DOHH2 (cell line): ENCODE results near the gene HECA.
"Not testable (repeated sequence)": the region's sequence is repeated elsewhere in the genome, so short reads cannot be mapped to it uniquely, and the experiment has no call there.

Source experiments
- H3F3A ChIP-seq: fragments of 200-600 bp; sonication (generic), shearing (Covaris generic); 2 replicates; pipeline ENCODE4 v1.6.0; 2016; ENCODE audit warnings: antibody characterized with exemption, mild to moderate bottlenecking; ENCODE audit not compliant: control insufficient read depth, insufficient read depth
- H3K27ac ChIP-seq: fragments of 200-600 bp; sonication (generic); 2 replicates; pipeline ENCODE4 v1.5.1; 2014; ENCODE audit warnings: low read depth, mild to moderate bottlenecking, low read length, moderate library complexity
- H3K27me3 ChIP-seq: fragments of 200-600 bp; sonication (generic); 2 replicates; pipeline ENCODE4 v1.6.1; 2014; ENCODE audit warnings: mild to moderate bottlenecking, low read length, mixed read lengths; ENCODE audit not compliant: control insufficient read depth
- H3K36me3 ChIP-seq: fragments of 200-600 bp; sonication (generic); 2 replicates; pipeline ENCODE4 v1.6.1; 2014; ENCODE audit warnings: mild to moderate bottlenecking, low read length, moderate library complexity, mixed read lengths; ENCODE audit not compliant: control insufficient read depth
- H3K4me1 ChIP-seq: fragments of 200-600 bp; sonication (generic); 2 replicates; pipeline ENCODE4 v1.6.1; 2014; ENCODE audit warnings: mild to moderate bottlenecking, low read length, mixed read lengths; ENCODE audit not compliant: control insufficient read depth
- H3K4me2 ChIP-seq: fragments of 200-600 bp; sonication (generic); 2 replicates; pipeline ENCODE4 v1.6.0; 2014; ENCODE audit warnings: mild to moderate bottlenecking, low read length, moderate library complexity
- H3K4me3 ChIP-seq: fragments of 200-600 bp; sonication (generic); 2 replicates; pipeline ENCODE4 v1.5.1; 2014; ENCODE audit warnings: mild to moderate bottlenecking, low read length, mixed read lengths
- H3K79me2 ChIP-seq: fragments of 200-600 bp; sonication (generic); 2 replicates; pipeline ENCODE4 v1.6.1; 2014; ENCODE audit warnings: mild to moderate bottlenecking, low read length, mixed read lengths; ENCODE audit not compliant: control insufficient read depth
- H3K9me2 ChIP-seq: fragments of 200-600 bp; sonication (generic); replicated peaks from 2 replicates; pipeline ENCODE4 v1.6.1; 2014; ENCODE audit warnings: mild to moderate bottlenecking, low read length, mixed read lengths; ENCODE audit not compliant: control insufficient read depth
- H3K9me3 ChIP-seq: fragments of 200-600 bp; sonication (generic); 2 replicates; pipeline ENCODE4 v1.6.1; 2014; ENCODE audit warnings: antibody characterized with exemption, low read length, mixed read lengths; ENCODE audit not compliant: control insufficient read depth, insufficient read depth
- H4K20me1 ChIP-seq: fragments of 200-600 bp; sonication (generic); 2 replicates; pipeline ENCODE4 v1.6.0; 2014; ENCODE audit warnings: low read depth, mild to moderate bottlenecking, antibody characterized with exemption, low read length, moderate library complexity; ENCODE audit not compliant: control insufficient read depth, insufficient read depth
- CTCF ChIP-seq: fragments of 200-600 bp; sonication (generic); IDR thresholded peaks from one replicate; pipeline ENCODE4 v1.5.1; 2014; ENCODE audit warnings: antibody characterized with exemption, mild to moderate bottlenecking, low read depth, low read length; ENCODE audit not compliant: poor library complexity, severe bottlenecking
- EZH2phosphoT487 ChIP-seq: fragments of 200-600 bp; sonication (generic); IDR thresholded peaks from 2 replicates; pipeline ENCODE4 v1.6.1; 2017; ENCODE audit warnings: borderline replicate concordance, mild to moderate bottlenecking, antibody characterized with exemption, low read length, moderate library complexity, mixed read lengths

The HECA gene

GRCh38 chr6:139137706-139138105, 2.8 kb downstream of the HECA start:
- peaks cover 13% of the 10 kb centered on the region for H3F3A ChIP-seq
- peaks cover 69% of the 10 kb centered on the region for H3K79me2 ChIP-seq
- H4K20me1 ChIP-seq, result 0 out of 2 replicates have a peak, but pooled peaks cover 6% of the 10 kb centered on the region
- H3K4me1 ChIP-seq, result peaks cover 39% of the 10 kb centered on the region
- peak overlapping the region; percentile 79 for H3K4me2 ChIP-seq
- no peaks in the 10 kb centered on the region for H3K9me3 ChIP-seq
- TF ChIP-seq EZH2phosphoT487 (no peak), CTCF (no peak)
- 0 out of 2 replicates have a peak overlapping the region, but pooled peaks have one; percentile 80 for H3K4me3 ChIP-seq
- no peaks in the 10 kb centered on the region for H3K27me3 ChIP-seq
- peaks cover 13% of the 10 kb centered on the region for H3K36me3 ChIP-seq
- H3K9me2 ChIP-seq, result no peaks in the 10 kb centered on the region
- no peak overlapping the region for H3K27ac ChIP-seq

GRCh38 chr6:139140854-139141253, 6.0 kb downstream of the HECA start:
- H3K4me3 ChIP-seq, H4K20me1 ChIP-seq: not testable (repeated sequence)
- peaks cover 42% of the 10 kb centered on the region for H3K4me1 ChIP-seq

GRCh38 chr6:139142262-139142661, 7.4 kb downstream of the HECA start:
- Histone ChIP-seq H3K36me3 (peaks cover 9% of the 10 kb centered on the region), H3K9me3 (no peaks in the 10 kb centered on the region), H3K79me2 (peaks cover 97% of the 10 kb centered on the region), H3K9me2 (no peaks in the 10 kb centered on the region), H3K4me3 (no peak overlapping the region), H3K27ac (no peak overlapping the region), H3K4me1 (peaks cover 37% of the 10 kb centered on the region), H4K20me1 (peaks cover 10% of the 10 kb centered on the region), H3F3A (no peaks in the 10 kb centered on the region; the same call in 1 of the 2 replicates), H3K4me2 (no peak overlapping the region), H3K27me3 (no peaks in the 10 kb centered on the region)
- TF ChIP-seq EZH2phosphoT487 (no peak), CTCF (no peak)

More at GRCh38 chr6:139140854-139141253, 6.0 kb downstream of the HECA start:
- H3K27me3 ChIP-seq, H3K4me2 ChIP-seq, H3K9me3 ChIP-seq, H3K27ac ChIP-seq, H3F3A ChIP-seq, H3K9me2 ChIP-seq: not testable (repeated sequence)
- Histone ChIP-seq H3K79me2 (peaks cover 97% of the 10 kb centered on the region), H3K36me3 (peaks cover 13% of the 10 kb centered on the region)

- no peak overlapping the region for H3K27ac ChIP-seq
- no peaks in the 10 kb centered on the region for H3K9me3 ChIP-seq
- TF ChIP-seq CTCF (no peak), EZH2phosphoT487 (no peak)
- no peaks in the 10 kb centered on the region for H3F3A ChIP-seq
- H3K4me2 ChIP-seq, result no peak overlapping the region
- H3K9me2 ChIP-seq, result no peaks in the 10 kb centered on the region
- H3K79me2 ChIP-seq, result peaks cover 97% of the 10 kb centered on the region
- H3K27me3 ChIP-seq, result no peaks in the 10 kb centered on the region
- H4K20me1 ChIP-seq, result peaks cover 10% of the 10 kb centered on the region
- peaks cover 33% of the 10 kb centered on the region for H3K4me1 ChIP-seq
- H3K4me3 ChIP-seq, result no peak overlapping the region
- peaks cover 3% of the 10 kb centered on the region; the same call in 1 of the 2 replicates for H3K36me3 ChIP-seq
Measured at GRCh38 chr6:139143111-139143510, 8.2 kb downstream of the HECA start.
